Hepatic stellate cell (primary cell): Measurements from ENCODE around the gene ADAMTS19.

Source experiments
- DNase-seq: peaks from one replicate; pipeline ENCODE4 v3.0.0; 2011; ENCODE audit warnings: low spot score

ADAMTS19 gene

GRCh38 chr5:129770024-129770820 is 310.1 kb downstream of the ADAMTS19 start:
- no peak for DNase-seq

- DNase-seq = peak; percentile 14
These were observed 311.1 kb downstream of the ADAMTS19 start for GRCh38 chr5:129771058-129771838.

- DNase-seq = no peak
These were observed 313.3 kb downstream of the ADAMTS19 start for GRCh38 chr5:129773376-129773775.

DNA sequence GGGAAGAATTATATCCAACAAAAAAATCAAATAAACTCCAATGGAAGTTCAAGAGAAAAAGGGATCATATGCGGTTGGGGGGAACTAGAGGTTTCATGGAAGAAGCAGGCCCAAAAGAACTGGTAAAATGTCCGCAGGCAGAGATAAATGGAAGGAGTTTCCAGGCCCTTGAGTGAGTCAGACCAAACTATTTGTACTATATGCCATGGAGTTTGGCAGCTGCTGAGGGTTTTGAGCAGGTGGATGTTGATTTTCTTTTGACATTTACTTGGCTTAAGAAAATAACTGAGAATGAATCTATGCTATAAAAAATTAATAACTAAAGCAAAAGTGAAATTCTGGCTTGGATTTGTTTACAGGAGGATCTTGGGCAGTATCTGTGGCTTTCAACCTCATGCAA is 321.5 kb downstream of the ADAMTS19 start:
- no peak for DNase-seq
